ENCODE results near the gene BCAS3.
"Not testable (repeated sequence)": the region's sequence is repeated elsewhere in the genome, so short reads cannot be mapped to it uniquely, and the experiment has no call there.

BCAS3 gene

DNA sequence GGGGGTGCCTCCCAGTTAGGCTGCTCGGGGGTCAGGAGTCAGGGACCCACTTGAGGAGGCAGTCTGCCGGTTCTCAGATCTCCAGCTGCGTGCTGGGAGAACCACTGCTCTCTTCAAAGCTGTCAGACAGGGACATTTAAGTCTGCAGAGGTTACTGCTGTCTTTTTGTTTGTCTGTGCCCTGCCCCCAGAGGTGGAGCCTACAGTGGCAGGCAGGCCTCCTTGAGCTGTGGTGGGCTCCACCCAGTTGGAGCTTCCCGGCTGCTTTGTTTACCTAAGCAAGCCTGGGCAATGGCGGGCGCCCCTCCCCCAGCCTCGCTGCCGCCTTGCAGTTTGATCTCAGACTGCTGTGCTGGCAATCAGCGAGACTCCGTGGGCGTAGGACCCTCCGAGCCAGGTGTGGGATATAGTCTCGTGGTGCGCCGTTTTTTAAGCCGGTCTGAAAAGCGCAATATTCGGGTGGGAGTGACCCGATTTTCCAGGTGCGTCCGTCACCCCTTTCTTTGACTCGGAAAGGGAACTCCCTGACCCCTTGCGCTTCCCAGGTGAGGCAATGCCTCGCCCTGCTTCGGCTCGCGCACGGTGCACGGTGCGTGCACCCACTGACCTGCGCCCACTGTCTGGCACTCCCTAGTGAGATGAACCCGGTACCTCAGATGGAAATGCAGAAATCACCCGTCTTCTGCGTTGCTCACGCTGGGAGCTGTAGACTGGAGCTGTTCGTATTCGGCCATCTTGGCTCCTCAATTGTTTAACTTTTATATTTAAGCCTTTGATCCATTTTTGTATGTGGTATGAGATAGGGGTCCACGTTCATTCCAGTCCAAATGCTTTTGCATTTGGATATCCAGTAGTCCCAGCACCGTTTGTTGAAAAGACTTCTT is 209.3 kb downstream of the BCAS3 start:
- DNase-seq (ENCODE audit: low spot score) = not testable (repeated sequence)

DNA sequence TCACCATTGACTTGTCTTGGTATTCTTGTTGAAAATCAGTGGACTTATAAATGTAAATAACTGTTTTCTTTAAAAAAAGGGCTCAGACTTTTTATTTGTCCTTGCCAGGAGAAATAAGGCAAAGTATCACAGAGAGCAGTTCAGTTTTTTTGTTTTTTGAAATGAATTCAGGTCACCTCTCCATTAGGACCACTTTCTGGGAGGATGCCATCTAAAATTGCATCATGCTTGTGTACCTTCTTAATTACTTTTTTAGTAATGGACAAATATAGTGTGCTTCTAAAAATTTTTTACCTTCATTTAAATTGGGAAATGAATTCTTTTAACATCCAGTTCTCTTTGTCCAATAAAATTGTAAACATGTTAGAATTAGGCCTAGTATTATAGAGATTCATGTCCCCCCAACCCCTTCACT is 210.0 kb downstream of the BCAS3 start:
- no peak for DNase-seq (ENCODE audit: low spot score)

DNA sequence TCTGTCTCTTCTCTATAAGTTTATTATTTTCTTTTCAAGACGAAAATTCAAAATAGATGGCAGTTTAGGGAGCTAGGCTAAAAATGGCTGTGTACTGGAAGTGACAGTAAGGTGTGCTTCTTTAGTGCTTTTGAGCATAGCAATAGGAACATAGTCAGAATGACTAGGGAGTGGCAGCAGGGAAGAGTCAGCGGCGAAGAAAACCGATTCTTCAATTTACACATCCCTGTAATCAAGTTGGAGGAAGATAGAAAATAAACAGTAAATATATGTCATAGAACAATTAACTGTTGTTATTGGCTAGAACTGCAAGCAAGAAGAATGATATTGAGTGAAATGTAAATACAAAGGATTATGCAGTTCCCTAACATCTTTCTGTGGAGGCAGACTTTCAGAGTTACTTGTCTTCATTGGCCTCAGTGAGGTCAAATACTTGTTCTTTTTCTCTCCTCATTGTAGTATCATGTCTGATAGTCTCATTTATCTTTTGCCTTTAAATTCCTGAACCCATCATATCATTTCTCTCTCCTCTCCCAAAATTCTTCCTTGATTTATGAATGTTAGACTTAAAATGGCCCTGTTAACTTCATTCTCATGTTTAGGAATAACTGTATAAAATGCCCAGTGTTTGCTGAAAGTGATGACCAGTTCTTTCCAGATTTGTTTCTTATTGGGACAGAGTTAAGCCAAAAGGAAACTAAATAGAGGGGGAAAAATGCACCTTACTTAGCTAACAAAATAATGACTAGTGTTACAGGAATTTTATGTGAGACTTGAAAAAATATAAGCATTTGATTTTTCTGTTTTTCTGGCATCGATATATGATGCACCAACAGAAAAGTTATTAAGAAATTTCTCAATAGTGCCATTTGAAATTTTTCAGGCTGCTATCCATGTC is 211.4 kb downstream of the BCAS3 start:
- DNase-seq (ENCODE audit: low spot score) = no peak

DNA sequence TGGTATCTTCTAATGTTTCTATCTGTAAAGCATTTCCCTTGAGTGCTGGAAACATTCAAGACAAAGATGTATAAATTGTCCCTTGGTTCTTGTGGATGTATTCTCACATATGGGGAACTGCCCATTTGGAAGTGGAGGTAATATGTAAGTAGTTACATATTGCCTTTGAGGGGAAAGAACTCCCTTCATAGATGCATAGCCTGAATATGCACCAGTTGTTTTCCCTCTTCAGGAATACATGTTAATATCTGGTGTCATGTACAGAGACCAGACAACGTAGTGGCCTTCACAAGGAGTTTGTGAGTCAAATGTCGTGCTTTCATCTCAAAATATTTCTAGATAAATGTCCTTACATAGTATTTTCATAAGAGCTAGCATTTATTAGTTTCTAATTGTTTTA is 213.5 kb downstream of the BCAS3 start:
- DNase-seq (ENCODE audit: low spot score) = no peak

DNA sequence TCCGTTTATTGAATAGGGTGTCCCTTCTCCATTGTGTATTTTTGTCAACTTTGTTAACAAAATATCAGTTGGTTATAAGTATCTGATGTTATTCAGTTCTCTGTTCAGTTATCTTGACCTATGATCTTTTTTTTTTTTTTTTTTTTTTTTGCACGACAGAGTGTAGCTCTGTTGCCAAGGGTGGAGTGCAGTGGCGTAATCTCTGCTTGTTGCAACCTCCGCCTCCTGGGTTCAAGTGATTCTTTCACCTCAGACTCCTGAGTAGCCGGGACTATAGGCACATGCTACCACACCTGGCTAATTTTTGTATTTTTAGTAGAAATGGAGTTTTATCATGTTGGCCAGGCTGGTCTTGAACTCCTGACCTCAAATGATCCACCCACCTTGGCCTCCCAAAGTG is 215.8 kb downstream of the BCAS3 start:
- DNase-seq (ENCODE audit: low spot score) = no peak

DNA sequence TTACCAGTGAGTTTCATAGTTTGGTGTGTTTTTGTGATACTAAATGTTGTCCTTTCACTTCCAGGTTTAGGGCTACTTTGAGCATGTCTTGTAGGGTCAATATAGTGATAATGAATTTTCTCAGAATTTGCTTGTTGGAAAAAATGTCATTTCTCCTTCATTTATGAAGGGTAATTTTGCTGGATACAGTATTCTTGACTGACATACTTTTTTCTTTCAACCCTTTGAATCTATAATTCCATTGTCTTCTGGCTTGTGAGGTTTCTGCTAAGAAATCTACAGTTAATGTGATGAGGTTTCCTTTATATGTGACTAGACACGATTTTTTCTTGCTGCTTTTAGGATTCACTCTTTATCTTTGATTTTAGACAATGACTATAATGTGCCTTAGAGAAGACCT is 219.3 kb downstream of the BCAS3 start:
- no peak for DNase-seq (ENCODE audit: low spot score)

DNA sequence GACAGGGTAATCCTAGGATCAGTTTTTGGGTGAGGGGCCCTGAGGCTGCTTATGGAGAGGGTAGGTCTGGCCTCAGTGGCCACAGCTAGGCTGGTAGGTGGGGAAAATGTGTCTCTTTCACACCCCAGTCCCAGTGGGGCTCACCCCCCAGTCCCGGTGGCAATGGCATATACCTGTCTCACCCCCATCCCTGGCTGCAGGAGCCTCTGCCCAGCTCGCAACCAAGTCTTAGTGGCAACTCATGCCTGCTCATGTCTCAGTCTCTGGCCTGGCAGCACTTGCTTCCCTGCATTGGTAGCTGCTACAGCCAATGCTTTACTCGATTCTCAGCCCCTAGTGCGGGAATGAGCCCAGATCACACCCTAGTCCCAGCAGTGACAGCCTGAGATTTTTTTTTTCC is 221.5 kb downstream of the BCAS3 start:
- DNase-seq (ENCODE audit: low spot score) = no peak

DNA sequence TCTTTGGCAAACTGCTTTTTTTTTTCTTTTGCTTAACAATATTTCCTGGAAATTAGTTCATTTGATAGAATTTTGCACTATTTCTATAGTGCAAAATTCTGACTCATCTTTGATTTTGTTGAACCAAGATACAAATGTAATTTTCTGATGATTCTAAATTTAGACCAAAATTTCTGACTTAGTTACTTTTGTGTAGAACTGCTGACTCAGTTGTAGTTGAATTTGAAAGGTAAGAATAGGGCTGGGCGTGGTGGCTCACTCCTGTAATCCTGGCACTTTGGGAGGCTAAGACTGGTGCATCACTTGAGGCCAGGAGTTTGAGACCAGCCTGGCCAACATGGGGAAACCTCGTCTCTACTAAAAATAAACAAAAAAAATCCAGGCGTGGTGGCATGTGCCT is 223.0 kb downstream of the BCAS3 start:
- no peak for DNase-seq (ENCODE audit: low spot score)

DNA sequence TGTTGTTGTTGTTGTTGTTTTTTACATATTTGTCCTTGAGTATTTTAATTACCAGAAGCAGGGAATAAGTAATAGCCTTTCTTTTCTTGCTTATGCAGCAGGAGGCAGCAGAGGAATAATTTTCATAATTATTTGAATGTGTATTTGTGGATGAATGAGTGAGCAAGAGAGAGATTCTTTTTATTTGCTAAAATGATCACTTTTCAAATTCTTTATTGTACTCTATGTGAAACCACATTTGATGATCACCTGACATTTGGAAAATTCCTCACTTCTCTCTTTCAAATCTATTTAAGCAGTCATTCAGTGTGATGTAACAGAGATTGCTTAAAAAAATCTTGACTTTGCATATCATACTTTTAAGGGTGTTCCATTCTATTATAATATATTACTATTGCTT is 223.6 kb downstream of the BCAS3 start:
- DNase-seq (ENCODE audit: low spot score) = no peak

DNA sequence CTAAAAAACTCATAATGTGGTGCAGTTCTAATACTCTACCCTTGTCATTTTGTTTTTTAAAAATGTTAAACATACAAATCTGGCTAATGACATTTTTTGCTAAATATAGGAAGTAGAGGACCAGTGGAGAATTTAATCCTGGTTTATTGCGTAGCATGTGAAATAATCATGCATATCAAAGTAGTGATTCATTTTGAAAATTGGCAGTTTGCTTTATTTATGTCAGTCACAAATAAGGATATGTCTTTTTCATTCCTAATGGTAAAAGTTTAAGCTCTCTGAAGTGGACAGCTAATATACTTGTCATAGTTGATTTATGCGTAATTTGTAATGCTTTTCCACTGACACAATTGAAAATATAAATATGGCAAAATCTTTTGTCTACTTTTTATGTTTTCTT is 224.2 kb downstream of the BCAS3 start:
- no peak for DNase-seq (ENCODE audit: low spot score)

DNA sequence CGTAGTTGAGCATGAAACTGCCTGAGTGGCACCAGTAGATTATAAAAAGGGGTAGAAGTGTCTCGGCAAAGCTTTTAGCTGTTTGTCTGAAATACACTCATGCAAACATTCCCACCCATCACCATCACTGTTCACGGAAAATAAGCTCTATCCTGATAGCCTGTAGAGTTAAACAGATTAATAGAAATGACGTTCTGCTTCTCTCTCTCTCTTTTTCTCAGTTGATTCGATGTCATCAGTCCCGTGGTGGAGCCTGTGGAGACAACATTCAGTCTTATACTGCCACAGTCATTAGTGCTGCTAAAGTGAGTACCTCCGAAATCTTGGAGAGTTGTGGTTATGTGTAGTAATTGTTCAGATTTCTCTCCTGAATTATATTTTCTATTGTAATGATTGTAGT is 224.7 kb downstream of the BCAS3 start:
- DNase-seq (ENCODE audit: low spot score) = no peak

DNA sequence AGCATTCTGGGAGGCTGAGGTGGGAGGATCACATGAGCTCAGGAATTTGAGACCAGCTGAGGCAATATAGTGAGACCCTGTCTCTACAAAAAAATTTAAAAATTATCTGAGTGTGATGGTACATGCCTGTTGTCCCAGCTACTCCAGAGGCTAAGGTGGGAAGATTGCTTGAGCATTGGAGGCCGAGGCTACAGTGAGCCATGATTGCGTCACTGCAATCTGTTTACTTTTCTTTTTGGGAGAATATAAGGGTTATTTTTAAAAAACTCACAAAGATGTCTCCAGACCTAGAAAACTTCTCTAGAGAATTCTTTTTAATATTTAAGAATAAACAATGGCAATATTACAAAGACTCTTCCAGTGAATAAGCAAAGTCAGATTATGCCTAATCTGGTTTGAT is 226.9 kb downstream of the BCAS3 start:
- DNase-seq (ENCODE audit: low spot score) = no peak

DNA sequence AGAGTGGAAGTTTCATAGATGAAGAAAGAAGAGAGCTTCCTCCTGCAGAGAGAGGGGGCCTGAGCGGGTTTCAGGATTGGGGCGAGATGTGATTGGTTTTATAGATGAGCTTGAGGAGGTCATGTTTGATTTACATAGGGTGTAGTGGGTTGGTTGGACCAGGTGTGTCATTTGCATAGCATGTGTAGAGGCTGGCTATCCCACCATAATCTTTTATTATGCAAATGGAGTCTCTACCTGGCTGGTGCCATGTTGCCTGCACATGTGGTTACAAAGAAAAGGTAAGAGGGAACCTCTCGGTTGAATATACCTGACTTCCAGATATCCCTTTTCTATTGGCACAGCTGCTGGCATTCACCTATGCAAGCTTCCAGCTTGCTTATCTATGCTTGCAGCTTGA is 228.1 kb downstream of the BCAS3 start:
- DNase-seq (ENCODE audit: low spot score) = no peak

DNA sequence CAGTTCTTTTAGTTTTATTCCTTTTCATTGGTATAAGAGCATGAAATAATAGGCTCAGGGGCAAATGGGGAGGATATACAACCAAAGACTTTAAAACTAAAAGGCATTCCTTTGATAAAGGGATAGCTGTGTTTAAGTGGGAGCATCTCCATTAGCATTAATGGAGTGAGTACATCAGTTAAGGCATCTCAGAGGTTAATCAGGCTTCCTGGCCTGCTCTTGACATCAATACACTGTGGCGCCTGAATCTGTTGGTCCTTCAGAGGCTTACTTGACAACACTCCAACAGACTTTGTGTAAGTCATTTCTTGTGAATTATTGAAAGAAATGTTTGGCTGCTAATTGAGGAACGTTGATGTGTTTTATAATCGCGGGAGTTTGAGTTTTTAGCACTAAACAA is 230.7 kb downstream of the BCAS3 start:
- no peak for DNase-seq (ENCODE audit: low spot score)

DNA sequence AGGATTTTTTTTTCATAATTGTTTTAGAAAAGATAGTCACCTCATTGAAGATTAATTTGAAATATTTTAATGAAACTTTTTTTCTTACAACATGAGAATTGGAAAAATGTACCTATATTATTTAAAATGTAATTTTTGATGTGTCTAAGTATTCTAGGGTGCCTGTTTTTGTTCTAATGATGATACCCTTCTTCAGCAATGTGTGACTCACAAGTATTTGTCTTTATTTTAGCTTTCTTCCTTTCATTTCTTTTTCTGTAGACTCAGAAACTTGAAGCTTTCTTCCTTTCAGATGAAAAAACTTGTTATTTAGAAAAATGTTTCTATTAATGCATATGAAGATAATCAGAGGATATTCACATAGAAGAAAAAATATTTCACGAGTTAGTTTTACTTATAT is 231.8 kb downstream of the BCAS3 start:
- DNase-seq (ENCODE audit: low spot score) = no peak

DNA sequence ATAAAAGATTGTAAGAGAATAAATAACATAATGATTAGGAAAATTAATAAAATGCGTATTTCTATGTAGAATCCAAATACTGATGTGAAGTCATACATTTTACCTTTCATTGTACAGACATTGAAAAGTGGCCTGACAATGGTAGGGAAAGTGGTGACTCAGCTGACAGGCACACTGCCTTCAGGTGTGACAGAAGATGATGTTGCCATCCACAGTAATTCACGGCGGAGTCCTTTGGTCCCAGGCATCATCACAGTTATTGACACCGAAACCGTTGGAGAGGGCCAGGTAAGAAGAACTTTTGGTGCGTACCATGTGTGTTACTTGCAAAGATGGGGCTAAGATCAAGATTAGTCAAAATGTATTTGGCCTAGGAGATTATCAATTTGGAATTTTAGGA is 232.8 kb downstream of the BCAS3 start:
- no peak for DNase-seq (ENCODE audit: low spot score)

DNA sequence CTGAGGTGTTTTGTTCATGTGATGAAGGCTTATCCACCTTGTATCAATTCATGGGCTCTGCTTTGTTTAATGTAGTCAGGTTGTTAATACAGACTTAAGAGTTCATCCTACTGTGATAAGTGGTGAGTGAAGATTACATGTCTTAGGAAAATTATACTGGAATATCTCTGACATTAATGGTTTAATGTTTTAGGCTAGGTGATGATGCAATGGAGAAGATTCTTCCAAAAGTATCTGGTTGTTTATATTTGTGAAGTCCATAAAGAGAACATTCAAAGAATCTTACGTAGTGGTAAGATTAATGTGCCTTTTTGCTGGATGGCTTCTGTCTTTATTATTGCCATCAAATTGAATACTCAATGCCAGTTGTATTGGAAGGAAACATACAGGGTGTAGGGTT is 236.4 kb downstream of the BCAS3 start:
- no peak for DNase-seq (ENCODE audit: low spot score)

DNA sequence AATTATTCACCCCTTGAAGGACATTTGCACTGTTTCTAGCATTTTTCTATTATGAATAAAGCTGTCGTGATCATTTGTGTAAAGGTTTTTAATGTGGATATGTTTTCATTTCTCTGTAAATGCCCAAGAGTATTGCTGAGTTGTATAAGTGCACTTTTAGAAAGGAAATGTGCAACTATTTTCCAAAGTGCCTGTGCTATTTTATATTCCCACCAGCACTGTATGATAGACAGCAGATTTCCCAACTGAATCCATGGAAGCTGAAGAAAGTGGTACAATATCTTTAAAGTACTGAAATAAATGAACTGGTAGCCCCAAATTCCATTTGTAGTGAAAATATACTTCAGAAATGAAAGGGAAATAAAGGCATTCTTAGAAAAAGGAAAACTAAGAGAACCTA is 238.4 kb downstream of the BCAS3 start:
- DNase-seq (ENCODE audit: low spot score) = no peak

DNA sequence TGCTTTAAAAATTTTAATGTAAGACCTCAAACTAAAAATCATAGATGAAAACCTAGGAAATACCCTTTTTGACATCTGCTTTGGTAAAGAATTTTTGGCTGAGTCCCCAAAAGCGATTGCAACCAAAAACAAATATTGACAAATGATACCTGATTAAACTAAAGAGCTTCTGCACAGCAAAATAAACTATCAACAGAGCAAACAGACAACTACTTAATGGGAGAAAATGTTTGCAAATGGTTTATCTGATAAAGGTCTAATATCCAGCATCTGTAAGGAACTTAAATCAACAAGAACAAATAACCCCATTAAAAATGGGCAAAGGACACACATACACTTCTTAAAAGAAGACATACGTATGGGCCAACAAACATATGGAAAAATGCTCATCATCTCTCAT is 242.5 kb downstream of the BCAS3 start:
- no peak for DNase-seq (ENCODE audit: low spot score)

DNA sequence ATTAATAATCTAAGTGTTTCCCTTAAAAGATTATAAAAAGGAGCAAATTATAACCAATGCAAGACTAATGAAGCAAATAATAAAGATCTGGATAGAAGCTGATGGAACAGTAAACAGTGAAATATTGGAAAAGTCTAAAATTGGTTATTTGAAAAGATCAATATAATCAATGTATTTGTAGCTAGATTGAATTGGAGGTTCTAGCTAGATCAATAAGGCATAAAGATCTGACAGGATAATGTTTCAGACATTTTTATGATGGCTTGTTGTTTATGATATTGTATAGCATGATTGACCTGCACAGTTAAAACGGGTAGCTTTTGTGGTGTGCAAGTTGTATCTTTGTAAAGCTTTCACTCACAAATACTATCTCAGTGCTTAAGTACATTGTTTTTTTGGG is 245.3 kb downstream of the BCAS3 start:
- DNase-seq (ENCODE audit: low spot score) = no peak

DNA sequence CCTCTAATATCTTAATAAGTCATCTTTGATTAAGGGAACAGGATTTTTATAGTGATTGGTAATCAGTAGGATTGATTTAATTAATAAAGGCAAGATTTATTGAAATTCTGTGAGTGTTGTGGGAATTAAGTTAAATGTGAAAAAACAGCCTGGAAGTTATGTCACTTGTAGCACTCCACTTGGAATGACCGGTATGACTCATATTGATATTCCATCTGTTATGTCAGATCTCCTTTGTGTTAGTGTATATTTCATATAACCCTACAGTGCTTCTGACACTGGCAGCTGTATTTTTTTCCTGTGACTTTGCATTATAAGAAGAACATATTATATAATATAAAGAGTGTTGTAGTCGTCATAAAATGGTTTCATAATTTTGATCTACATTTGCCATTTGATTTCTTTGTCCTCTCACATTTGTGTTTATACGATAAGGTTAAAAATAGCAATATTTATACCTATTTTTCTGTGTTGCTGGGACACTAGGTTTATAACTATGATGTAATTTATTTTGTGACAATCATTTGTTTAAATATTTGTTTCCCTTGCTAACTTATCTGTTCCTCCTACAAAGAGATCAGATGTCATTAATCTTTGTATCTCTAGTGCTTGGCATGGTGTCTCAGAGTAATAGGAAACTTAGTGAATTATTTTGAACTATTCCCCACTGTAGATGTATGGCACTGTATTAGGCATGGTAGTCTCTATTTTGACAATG is 249.0 kb downstream of the BCAS3 start:
- no peak for DNase-seq (ENCODE audit: low spot score)

DNA sequence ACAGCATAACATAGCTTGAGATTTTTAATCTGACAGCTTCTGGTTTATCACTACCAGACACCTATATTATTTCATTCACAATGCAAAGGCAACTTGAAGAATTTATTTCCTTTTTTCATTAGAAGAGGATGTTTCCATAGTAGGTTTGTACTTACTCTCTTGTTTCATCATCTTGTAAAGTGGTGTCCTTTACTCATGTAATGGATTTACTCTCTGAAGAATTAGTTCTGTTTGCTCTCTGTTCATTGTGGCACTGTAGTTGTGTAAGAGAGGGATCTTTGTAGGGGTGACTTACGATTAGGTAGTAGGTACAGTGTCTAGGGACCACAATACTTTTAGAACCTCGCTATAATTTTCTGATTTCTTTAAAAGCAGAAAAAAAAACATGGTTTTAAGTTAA is 256.1 kb downstream of the BCAS3 start:
- no peak for DNase-seq (ENCODE audit: low spot score)

DNA sequence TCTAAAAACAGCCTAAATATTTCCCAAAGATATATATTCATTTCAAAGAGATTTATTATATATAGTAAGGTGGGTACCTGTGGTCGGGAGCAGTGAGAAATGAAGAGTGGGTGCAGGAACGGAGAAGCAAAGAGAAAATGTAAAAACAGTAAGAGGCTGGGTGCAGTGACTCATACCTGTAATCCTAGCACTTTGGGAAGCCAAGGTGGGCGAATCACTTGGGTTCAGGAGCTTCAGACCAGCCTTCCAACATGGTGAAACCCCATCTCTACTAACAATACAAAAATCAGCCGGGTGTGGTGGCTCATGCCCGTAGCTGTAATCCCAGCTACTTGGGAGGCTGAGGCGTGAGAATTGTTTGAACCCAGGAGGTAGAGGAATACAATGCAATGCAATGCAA is 257.1 kb downstream of the BCAS3 start:
- no peak for DNase-seq (ENCODE audit: low spot score)
